Ovary (tissue), 10 donors: ENCODE measurements around the gene SCYGR5. TPM values are rescaled to one million over a fixed set of nuclear protein-coding genes. Genes with fewer than 3 reads are reported as not detected.
"Not testable (repeated sequence)": the region's sequence is repeated elsewhere in the genome, so short reads cannot be mapped to it uniquely, and the experiment has no call there.

Experiments used
- DNase-seq, 5 donors: peaks; one replicate each; pipeline ENCODE4 v3.0.0-alpha.2; 2019 to 2020
- H3K27ac ChIP-seq, 2 donors: fragments of 200-600 bp; one replicate each; pipeline versions ENCODE4 v1.5.1 to v1.8.0; 2019 to 2022
- H3K27me3 ChIP-seq: fragments of 200-600 bp; one replicate; pipeline ENCODE4 v1.8.0; 2022
- H3K36me3 ChIP-seq: fragments of 200-600 bp; sonication (generic); one replicate; pipeline ENCODE4 v1.5.1; 2019
- H3K4me1 ChIP-seq: one replicate; pipeline ENCODE4 v1.8.1; 2013; ENCODE audit warnings: mild to moderate bottlenecking, moderate library complexity; ENCODE audit not compliant: insufficient read depth
- H3K4me3 ChIP-seq: fragments of 200-600 bp; sonication (generic); one replicate; pipeline ENCODE4 v1.5.1; 2017
- H3K9me3 ChIP-seq, 2 donors: fragments of 200-600 bp in 1 of 2; sonication (generic) in 1 of 2; one replicate each; pipeline versions ENCODE4 v1.5.1 to v1.8.1; 2013 to 2019; ENCODE audit warnings: mild to moderate bottlenecking in 1 of 2, moderate library complexity in 1 of 2
- CTCF ChIP-seq, 3 donors: fragments of 450-650 bp in 2 of 3; fragments of 200-600 bp in 1 of 3; IDR thresholded peaks; one replicate each; pipeline versions ENCODE4 v1.5.1 to v1.8.0; 2016 to 2022; ENCODE audit warnings: antibody characterized with exemption in 3 of 3, mild to moderate bottlenecking in 1 of 3
- EP300 ChIP-seq: sonication (generic); formaldehyde crosslinking; IDR thresholded peaks from one replicate; pipeline ENCODE4 v1.6.1; 2017; ENCODE audit warnings: antibody characterized with exemption
- POLR2A ChIP-seq: fragments of 450-650 bp; IDR thresholded peaks from one replicate; pipeline ENCODE4 v1.6.1; 2017; ENCODE audit warnings: antibody characterized with exemption, mild to moderate bottlenecking, moderate library complexity
- WGBS, 3 donors: extraction: QIAGEN DNeasy Blood & Tissue Kit in 1 of 3; methylation state at CpG; one replicate each; pipeline versions ENCODE4 v1.1.5 to v1.1.7; 2013 to 2017; 5-methylcytosine and 5-hydroxymethylcytosine counted together
- intact Hi-C, 4 donors: fragments of 100-400 bp; cut with DNase I; formaldehyde crosslinking; loops; one replicate each; pipeline versions ENCODE4 v1.11.0 to v1.15.1; 2022 to 2023
- long read RNA-seq, 3 donors: library from polyadenylated mRNA in 2 of 3; unstranded in 2 of 3; transcript quantifications; one replicate each; pipeline ENCODE4 v2.0.0 and lab custom pipeline, GENCODE V29; 2021 to 2026
- polyA plus RNA-seq, 2 donors: library from polyadenylated mRNA; stranded (reverse); fragments of 200-250 nt in 1 of 2; fragments of 350-450 nt in 1 of 2; fragmentation: Illumina TruSeq in 1 of 2; extraction: RNeasy Lipid Tissue Mini Kit (QIAGEN cat#74804) in 1 of 2; gene quantifications; one replicate each; pipeline ENCODE4 v1.2.3, GENCODE V29; 2013 to 2014
- total RNA-seq, 7 donors: library from RNA; depleted of rRNA in 2 of 7; stranded (reverse); fragments of >200 nt in 2 of 7; fragmentation: NEBNext Ultra II Directional in 3 of 7; extraction: Animal tissue kit (Norgen Biotek cat#: 25700) in 3 of 7; gene quantifications; one replicate each; pipeline versions ENCODE4 v1.1.0 to v1.2.4, GENCODE V29; 2016 to 2023
- donor health status: DM: no; HTN: no; CAD: no; lungs with moderate emphysema.
- donor health status: DM: no; HTN: no; CAD: no.
- donor health status: Bipolar disorder and iron deficiency.
- donor health status: DM: yes; HTN: yes; CAD: no.
- donor health status: DM: no; HTN: no; CAD: no.
- donor health status: DM: yes; HTN: yes; CAD: no.

SCYGR5 gene, protein sequence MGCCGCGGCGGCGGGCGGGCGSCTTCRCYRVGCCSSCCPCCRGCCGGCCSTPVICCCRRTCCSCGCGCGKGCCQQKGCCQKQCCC
- total RNA-seq (not detected), polyA plus RNA-seq (not detected)
- long read RNA-seq, donor 1 = 0 reads
- long read RNA-seq, donor 2 = 0 reads
- long read RNA-seq, donor 3 = 0 reads

- DNase-seq, intact Hi-C loops, H3K4me3 ChIP-seq, H3K27me3 ChIP-seq, H3K36me3 ChIP-seq, H3K4me1 ChIP-seq, H3K27ac ChIP-seq, H3K9me3 ChIP-seq: not testable (repeated sequence)
- 85 to 93% (median 88%) methylated on average over 13 of the region's 13 CpGs for WGBS, 3 donors
These were observed at the start of gene SCYGR5 for GRCh38 chr2:227666631-227667170. SCYGR5 (plus strand) TSS chr2:227666804; CDS start chr2:227666804, 0 bp downstream.

DNA sequence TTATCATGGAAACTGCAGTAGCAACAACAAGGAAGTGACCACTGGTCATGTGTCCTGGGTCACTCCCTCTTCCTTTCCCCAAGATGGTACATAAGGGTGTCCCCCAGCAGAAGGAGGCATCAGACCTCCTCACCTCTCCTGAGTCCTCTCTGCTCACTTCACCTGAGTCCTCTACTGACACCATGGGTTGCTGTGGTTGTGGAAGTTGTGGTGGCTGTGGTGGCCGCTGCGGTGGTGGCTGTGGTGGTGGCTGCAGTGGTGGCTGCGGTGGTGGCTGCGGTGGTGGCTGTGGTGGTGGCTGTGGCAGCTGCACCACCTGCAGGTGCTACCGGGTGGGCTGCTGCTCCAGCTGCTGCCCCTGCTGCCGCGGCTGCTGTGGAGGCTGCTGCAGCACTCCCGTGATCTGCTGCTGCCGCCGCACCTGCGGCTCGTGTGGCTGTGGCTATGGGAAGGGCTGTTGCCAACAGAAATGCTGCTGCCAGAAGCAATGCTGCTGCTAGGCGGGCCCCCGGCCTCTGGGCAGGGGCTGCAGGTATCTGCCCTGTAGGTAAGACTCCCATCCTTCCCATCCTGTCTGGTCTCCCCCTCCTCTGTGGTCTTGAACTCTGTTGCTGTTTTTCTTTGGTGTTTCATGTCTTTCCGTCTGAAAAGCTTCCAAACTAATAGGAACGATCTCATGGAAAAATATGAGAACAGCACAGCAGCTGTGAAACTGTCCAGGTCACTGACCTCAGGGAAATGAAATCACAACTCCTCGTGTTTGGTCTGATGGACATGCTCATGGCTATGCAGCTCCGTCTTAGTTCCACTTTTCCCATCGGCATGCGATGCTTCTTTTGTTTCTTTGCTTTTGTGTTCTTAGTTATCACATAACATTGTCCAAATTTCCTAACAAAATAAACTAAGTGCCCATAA is 49.0 kb upstream of the SCYGR5 start, which contains the start of gene SCYGR4:
TSS of gene SCYGR4 (plus strand) at position 183 of the 915 bp plus-strand sequence. CDS start at position 183, 0 bp downstream.
- H3K4me3 ChIP-seq = no peak within 1 kb of the TSS
- DNase-seq = no peak
- intact Hi-C loops = no loop called here
- H3K27ac ChIP-seq = no peak within 1 kb of the TSS
- H3K36me3 ChIP-seq = no peaks in the 10 kb centered on the region
- H3K4me1 ChIP-seq = peaks cover 5% of the 10 kb centered on the region
- H3K9me3 ChIP-seq = no peaks in the 10 kb centered on the region
- no peaks in the 10 kb centered on the region for H3K27me3 ChIP-seq
- TF ChIP-seq EP300 = no peak
- TF ChIP-seq CTCF (IDR thresholded peaks at IDR 0.05) = no peak
- TF ChIP-seq POLR2A = no peak
- 19 to 39% (median 25%) methylated on average over 19 to 20 of the region's 20 CpGs for WGBS, 3 donors

DNA sequence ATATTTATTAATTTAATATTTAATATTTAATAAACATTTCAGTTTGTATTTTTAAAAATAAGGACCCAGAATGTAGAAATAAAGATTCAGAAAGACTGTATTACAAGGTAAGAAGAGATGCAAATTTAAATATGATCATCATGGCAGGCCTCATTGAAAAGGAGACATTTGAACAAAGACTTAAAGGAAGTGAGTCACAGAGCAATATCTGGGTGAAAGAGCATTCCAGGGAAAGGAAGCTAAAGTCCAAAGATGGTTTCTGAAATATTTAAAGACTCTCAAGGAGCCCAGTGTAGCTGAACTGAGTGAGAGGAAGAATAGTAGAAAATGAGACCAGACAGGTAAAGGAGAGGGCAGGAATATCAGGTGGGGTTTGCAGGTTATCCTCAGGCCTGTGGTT is 43.4 kb upstream of the SCYGR5 start:
- Histone ChIP-seq H3K36me3 (no peaks in the 10 kb centered on the region), H3K27ac (no peak overlapping the region), H3K9me3 (no peaks in the 10 kb centered on the region), H3K27me3 (no peaks in the 10 kb centered on the region), H3K4me3 (no peak overlapping the region), H3K4me1 (no peaks in the 10 kb centered on the region)
- intact Hi-C loops = no loop called here
- DNase-seq = no peak
- TF ChIP-seq CTCF (IDR thresholded peaks at IDR 0.05) (no peak), EP300 (no peak), POLR2A (no peak)

- H3K27ac ChIP-seq = no peak overlapping the region
- TF ChIP-seq POLR2A (no peak), CTCF (IDR thresholded peaks at IDR 0.05) (no peak), EP300 (no peak)
- H3K27me3 ChIP-seq = no peaks in the 10 kb centered on the region
- 52 to 65% (median 62%) methylated on average over 2 of the region's 2 CpGs for WGBS, 3 donors
- H3K4me3 ChIP-seq = no peak overlapping the region
- DNase-seq = no peak
- no peaks in the 10 kb centered on the region for H3K9me3 ChIP-seq
- intact Hi-C loops = no loop called here
- H3K4me1 ChIP-seq = no peaks in the 10 kb centered on the region
- H3K36me3 ChIP-seq = no peaks in the 10 kb centered on the region
These were observed 41.2 kb upstream of the SCYGR5 start for GRCh38 chr2:227625420-227625819.
